ENCODE results near the gene NCBP3. TPM values are rescaled to one million over a fixed set of nuclear protein-coding genes. Genes with fewer than 3 reads are reported as not detected.

Gene NCBP3, protein sequence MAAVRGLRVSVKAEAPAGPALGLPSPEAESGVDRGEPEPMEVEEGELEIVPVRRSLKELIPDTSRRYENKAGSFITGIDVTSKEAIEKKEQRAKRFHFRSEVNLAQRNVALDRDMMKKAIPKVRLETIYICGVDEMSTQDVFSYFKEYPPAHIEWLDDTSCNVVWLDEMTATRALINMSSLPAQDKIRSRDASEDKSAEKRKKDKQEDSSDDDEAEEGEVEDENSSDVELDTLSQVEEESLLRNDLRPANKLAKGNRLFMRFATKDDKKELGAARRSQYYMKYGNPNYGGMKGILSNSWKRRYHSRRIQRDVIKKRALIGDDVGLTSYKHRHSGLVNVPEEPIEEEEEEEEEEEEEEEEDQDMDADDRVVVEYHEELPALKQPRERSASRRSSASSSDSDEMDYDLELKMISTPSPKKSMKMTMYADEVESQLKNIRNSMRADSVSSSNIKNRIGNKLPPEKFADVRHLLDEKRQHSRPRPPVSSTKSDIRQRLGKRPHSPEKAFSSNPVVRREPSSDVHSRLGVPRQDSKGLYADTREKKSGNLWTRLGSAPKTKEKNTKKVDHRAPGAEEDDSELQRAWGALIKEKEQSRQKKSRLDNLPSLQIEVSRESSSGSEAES
- 10 to 100 TPM; 25.0 to 29.5 TPM for total RNA-seq
- polyA plus RNA-seq (2013, experiment 1 of 2), result 32.5 TPM
- 40.3 TPM for polyA plus RNA-seq (2013, experiment 2 of 2)
- 50.1 to 135 (median 90.0) reads per million in 172 experiments for total RNA-seq

DNA sequence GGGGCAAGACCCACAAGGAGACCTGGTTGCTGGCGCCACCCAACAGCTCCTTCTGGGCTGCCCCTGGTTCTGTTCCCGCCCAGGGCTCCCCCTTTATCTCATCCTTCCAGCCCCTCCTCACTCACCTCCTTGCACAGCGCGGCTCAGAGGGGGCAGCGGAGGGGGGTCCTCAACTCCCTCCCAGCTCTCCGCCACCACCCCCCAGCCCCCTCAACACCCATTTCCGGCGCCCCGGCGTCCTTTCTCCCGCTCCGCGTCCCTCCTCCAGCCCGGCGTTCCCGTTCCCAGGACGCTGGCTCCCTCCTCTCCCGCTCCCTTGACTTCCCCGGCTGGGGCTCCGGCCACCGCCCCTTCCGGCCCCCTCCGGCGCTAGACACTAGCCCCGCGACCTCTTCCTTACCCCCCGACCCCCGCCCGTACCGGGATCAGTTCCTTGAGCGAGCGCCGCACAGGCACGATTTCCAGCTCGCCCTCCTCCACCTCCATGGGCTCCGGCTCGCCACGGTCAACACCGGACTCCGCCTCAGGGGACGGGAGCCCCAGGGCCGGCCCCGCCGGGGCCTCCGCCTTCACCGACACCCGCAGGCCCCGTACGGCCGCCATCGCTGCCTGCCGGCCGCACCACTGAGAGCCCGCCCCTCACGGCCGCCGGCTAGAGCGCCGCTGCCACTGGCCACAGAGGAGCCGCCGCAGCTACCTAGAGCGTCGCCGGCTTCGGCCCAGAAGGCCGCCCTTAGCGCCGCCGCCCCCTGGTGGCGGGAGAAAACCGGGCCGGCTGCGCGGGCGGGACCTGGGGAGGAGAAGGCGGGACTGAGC, at the start of gene NCBP3:
TSS of gene NCBP3 (minus strand) at position 626 of the 816 bp plus-strand sequence. CDS start at position 603, 23 bp downstream.
- ChIA-PET CTCF (interaction anchor here (0.6 to 4.0 kb wide), 21 partner anchors 8 to 1205 kb away, joined by 3 to 52 read pairs (median 4); partner anchors contain the start of genes CTNS and SHPK), POLR2A (interaction anchor here (0.6 to 3.9 kb wide), 26 partner anchors 11 to 1122 kb away, joined by 3 to 21 read pairs (median 4); partner anchors contain the start of genes CAMKK1, CTNS, CYB5D2 and HASPIN)
- Mint-ChIP-seq H3K4me1 (ENCODE audit: low read depth) (peaks cover 28% of the 10 kb centered on the region), H3K27me3 (no peaks in the 10 kb centered on the region), H3K4me3 (peak within 1 kb of the TSS; percentile 95), H3K27ac (peak within 1 kb of the TSS; percentile 82), H3K9me3 (no peaks in the 10 kb centered on the region), H3K36me3 (ENCODE audit: low read depth) (peaks cover 23% of the 10 kb centered on the region)
- Histone ChIP-seq H3K4me3 (ENCODE audit: low read length) (peak within 1 kb of the TSS; percentile 100), H3K27me3 (ENCODE audit: control insufficient read depth in 1 of 2, insufficient read depth in 2 of 2, low read length in 2 of 2) (no peaks in the 10 kb centered on the region), H3K4me1 (ENCODE audit: insufficient read depth, low read length) (peaks cover 30% of the 10 kb centered on the region), H3K36me3 (ENCODE audit: insufficient read depth, low read length) (peaks cover 9% of the 10 kb centered on the region), H3K9me3 (ENCODE audit: control insufficient read depth in 1 of 2, insufficient read depth in 1 of 2, low read length in 2 of 2) (no peaks in the 10 kb centered on the region), H3K27ac (ENCODE audit: low read depth in 1 of 2, low read length in 2 of 2) (peak within 1 kb of the TSS; percentile 70 to 77)
- peak; percentile 90 for ATAC-seq (ENCODE audit: poor library complexity)
- peak; percentile 79 to 97 (median 90) for DNase-seq
- intact Hi-C loops (cut with DNase I, micrococcal nuclease), result loop anchor here (1.0 to 10.0 kb wide), 9 partner anchors 46 to 569 kb away; partner anchors contain the start of genes CTNS (in 1 of the 2), CYB5D2 (in 1 of the 2), EMC6 (in 1 of the 2) and SHPK (in 1 of the 2)
- TF ChIP-seq, protein P1, sequence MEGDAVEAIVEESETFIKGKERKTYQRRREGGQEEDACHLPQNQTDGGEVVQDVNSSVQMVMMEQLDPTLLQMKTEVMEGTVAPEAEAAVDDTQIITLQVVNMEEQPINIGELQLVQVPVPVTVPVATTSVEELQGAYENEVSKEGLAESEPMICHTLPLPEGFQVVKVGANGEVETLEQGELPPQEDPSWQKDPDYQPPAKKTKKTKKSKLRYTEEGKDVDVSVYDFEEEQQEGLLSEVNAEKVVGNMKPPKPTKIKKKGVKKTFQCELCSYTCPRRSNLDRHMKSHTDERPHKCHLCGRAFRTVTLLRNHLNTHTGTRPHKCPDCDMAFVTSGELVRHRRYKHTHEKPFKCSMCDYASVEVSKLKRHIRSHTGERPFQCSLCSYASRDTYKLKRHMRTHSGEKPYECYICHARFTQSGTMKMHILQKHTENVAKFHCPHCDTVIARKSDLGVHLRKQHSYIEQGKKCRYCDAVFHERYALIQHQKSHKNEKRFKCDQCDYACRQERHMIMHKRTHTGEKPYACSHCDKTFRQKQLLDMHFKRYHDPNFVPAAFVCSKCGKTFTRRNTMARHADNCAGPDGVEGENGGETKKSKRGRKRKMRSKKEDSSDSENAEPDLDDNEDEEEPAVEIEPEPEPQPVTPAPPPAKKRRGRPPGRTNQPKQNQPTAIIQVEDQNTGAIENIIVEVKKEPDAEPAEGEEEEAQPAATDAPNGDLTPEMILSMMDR (IDR thresholded peaks at IDR 0.05), result peak; percentile 82

DNA sequence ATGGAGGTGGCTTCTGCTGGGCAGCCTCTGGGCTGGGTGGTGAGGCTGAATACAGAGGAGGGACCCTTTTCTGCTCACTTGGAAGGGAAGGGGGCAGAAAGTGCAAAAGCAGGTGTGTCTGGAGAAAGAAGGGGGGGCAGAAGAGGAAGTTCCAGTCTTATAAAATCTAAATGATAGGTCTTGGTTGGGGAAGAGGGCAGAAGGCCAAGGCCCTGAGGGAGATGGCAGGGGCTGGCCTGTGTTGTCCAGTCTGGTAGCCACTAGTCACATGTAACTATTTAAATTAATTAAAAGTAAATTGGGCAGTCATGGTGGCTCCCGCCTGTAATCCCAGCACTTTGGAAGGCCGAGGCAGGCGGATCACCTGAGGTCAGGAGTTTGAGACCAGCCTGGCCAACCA, 49.3 kb upstream of the NCBP3 start:
- Histone ChIP-seq H3K9me3 (ENCODE audit: control insufficient read depth in 1 of 2, insufficient read depth in 1 of 2, low read length in 2 of 2) (no peaks in the 10 kb centered on the region), H3K4me1 (ENCODE audit: insufficient read depth, low read length) (peaks cover 28% of the 10 kb centered on the region), H3K27ac (ENCODE audit: low read depth in 1 of 2, low read length in 2 of 2) (no peak overlapping the region), H3K36me3 (ENCODE audit: insufficient read depth, low read length) (no peaks in the 10 kb centered on the region), H3K27me3 (ENCODE audit: control insufficient read depth in 1 of 2, insufficient read depth in 2 of 2, low read length in 2 of 2) (no peaks in the 10 kb centered on the region), H3K4me3 (ENCODE audit: low read length) (no peak overlapping the region)
- H3K4me1 Mint-ChIP-seq (ENCODE audit: low read depth), result peaks cover 28% of the 10 kb centered on the region
- ChIA-PET CTCF (interaction anchor here (1.3 kb wide), 1 partner anchor 19 kb away, joined by 3 read pairs; no protein-coding TSS in a partner anchor), POLR2A (interaction anchor here (1.5 kb wide), 1 partner anchor 49 kb away, joined by 5 read pairs; the partner anchor contains the start of gene NCBP3)
- ATAC-seq (ENCODE audit: poor library complexity) (no peak), DNase-seq (no peak)
- H3K4me3 Mint-ChIP-seq, result no peak overlapping the region
- H3K36me3 Mint-ChIP-seq (ENCODE audit: low read depth), result no peaks in the 10 kb centered on the region
- no peaks in the 10 kb centered on the region for H3K27me3 Mint-ChIP-seq
- H3K27ac Mint-ChIP-seq, result no peak overlapping the region
- intact Hi-C loops (cut with DNase I, micrococcal nuclease), result loop anchor here in 1 of 2 experiments (5.0 kb wide), 1 partner anchor 1093 kb away; no protein-coding TSS in a partner anchor
- TF ChIP-seq, protein P1 (IDR thresholded peaks at IDR 0.05), result no peak
- no peaks in the 10 kb centered on the region for H3K9me3 Mint-ChIP-seq

All from CD4-positive, alpha-beta T cell (primary cell).